SKM-1 (cell line): ENCODE results near the gene PAQR8.

Source experiments
- DNase-seq: peaks from one replicate; lab custom pipeline; 2025; ENCODE audit not compliant: unreplicated experiment; lab: John Stamatoyannopoulos, UW

Gene PAQR8

GRCh38 chr6:52347818-52348217 lies 14.1 kb upstream of the PAQR8 start:
- DNase-seq = no peak

GRCh38 chr6:52351879-52352238 lies 10.1 kb upstream of the PAQR8 start:
- DNase-seq = no peak

GRCh38 chr6:52352239-52353018 lies 9.5 kb upstream of the PAQR8 start:
- peak; percentile 97 for DNase-seq

GRCh38 chr6:52356017-52356416 lies 5.9 kb upstream of the PAQR8 start:
- no peak for DNase-seq

- DNase-seq = no peak
These were observed 2.5 kb upstream of the PAQR8 start for GRCh38 chr6:52359403-52359802.

GRCh38 chr6:52360028-52360427 lies 1.9 kb upstream of the PAQR8 start:
- no peak for DNase-seq

- DNase-seq = no peak
These were observed 1.1 kb upstream of the PAQR8 start for GRCh38 chr6:52360601-52361413.

- no peak for DNase-seq
These were observed 472 bp upstream of the PAQR8 start for GRCh38 chr6:52361414-52361944.

- DNase-seq = no peak
These were observed 684 bp downstream of the PAQR8 start for GRCh38 chr6:52362443-52363227.

GRCh38 chr6:52363228-52363867 lies 1.4 kb downstream of the PAQR8 start:
- no peak for DNase-seq

GRCh38 chr6:52364480-52365166 lies 2.7 kb downstream of the PAQR8 start:
- no peak for DNase-seq

- DNase-seq = no peak
These were observed 3.4 kb downstream of the PAQR8 start for GRCh38 chr6:52365317-52365716.

- DNase-seq = no peak
These were observed 4.1 kb downstream of the PAQR8 start for GRCh38 chr6:52365866-52366540.

GRCh38 chr6:52368002-52368401 lies 6.1 kb downstream of the PAQR8 start:
- no peak for DNase-seq

- DNase-seq = no peak
These were observed 7.3 kb downstream of the PAQR8 start for GRCh38 chr6:52369234-52369633.

- DNase-seq = no peak
These were observed 9.8 kb downstream of the PAQR8 start for GRCh38 chr6:52371656-52372191.

GRCh38 chr6:52373151-52373690 lies 11.3 kb downstream of the PAQR8 start:
- no peak for DNase-seq

GRCh38 chr6:52374247-52374646 lies 12.3 kb downstream of the PAQR8 start:
- DNase-seq = no peak
